Peyer's patch (tissue), 4 donors: ENCODE data around the gene OAS3.

Experiments used
- CTCF ChIP-seq, 6 experiments: fragments of 450-650 bp in 4 of 6; fragments of 200-600 bp in 2 of 6; sonication (generic) in 1 of 6; IDR thresholded peaks; one replicate each; pipeline ENCODE4 v1.5.1; 2017 to 2019; ENCODE audit warnings: antibody characterized with exemption in 6 of 6, mild to moderate bottlenecking in 3 of 6, moderate library complexity in 1 of 6
- POLR2A ChIP-seq, 2 donors: fragments of 450-650 bp; IDR thresholded peaks; one replicate each; pipeline ENCODE4 v1.5.1; 2017; ENCODE audit warnings: antibody characterized with exemption in 2 of 2, mild to moderate bottlenecking in 2 of 2, moderate library complexity in 2 of 2

DNA sequence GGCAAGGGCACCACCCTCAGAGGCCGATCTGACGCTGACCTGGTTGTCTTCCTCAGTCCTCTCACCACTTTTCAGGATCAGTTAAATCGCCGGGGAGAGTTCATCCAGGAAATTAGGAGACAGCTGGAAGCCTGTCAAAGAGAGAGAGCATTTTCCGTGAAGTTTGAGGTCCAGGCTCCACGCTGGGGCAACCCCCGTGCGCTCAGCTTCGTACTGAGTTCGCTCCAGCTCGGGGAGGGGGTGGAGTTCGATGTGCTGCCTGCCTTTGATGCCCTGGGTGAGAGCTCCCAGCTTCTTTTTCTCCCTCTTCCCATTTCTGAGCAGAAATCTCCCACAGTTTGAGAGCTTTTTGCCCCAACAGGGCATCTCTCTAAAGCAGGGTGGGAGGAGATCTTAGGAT lies 29.7 kb upstream of the OAS3 start:
- no peak for TF ChIP-seq CTCF (IDR thresholded peaks at IDR 0.05)
- TF ChIP-seq POLR2A (IDR thresholded peaks at IDR 0.05): no peak
